Gastrocnemius medialis (tissue), 4 donors: Measurements from ENCODE around the gene ARHGEF11. TPM values are rescaled to one million over a fixed set of nuclear protein-coding genes. Genes with fewer than 3 reads are reported as not detected.

ENCODE experiments used
- ATAC-seq, 2 donors: fragments of 150-250 bp; one replicate each; pipeline ENCODE4 v1.9.1; 2016
- DNase-seq, 2 donors: peaks; one replicate each; pipeline ENCODE4 v3.0.0-alpha.2; 2019
- H3K27ac ChIP-seq, 4 donors: fragments of 200-600 bp; sonication (generic); 1 replicate in 1 of 4; 2 replicates in 3 of 4; pipeline ENCODE4 v1.5.1; 2016 to 2018; ENCODE audit warnings: mild to moderate bottlenecking in 2 of 4, moderate library complexity in 1 of 4
- H3K27me3 ChIP-seq, 3 donors: fragments of 200-600 bp; sonication (generic) in 2 of 3; 1 replicate in 1 of 3; 2 replicates in 2 of 3; pipeline versions ENCODE4 v1.5.1 to v1.6.0; 2016 to 2019; ENCODE audit warnings: mild to moderate bottlenecking in 1 of 3, moderate library complexity in 1 of 3
- H3K36me3 ChIP-seq, 2 donors: fragments of 200-600 bp; sonication (generic) in 1 of 2; one replicate each; pipeline ENCODE4 v1.5.1; 2017 to 2018
- H3K4me1 ChIP-seq, 2 donors: fragments of 200-600 bp; sonication (generic) in 1 of 2; one replicate each; pipeline ENCODE4 v1.5.1; 2016 to 2017; ENCODE audit warnings: mild to moderate bottlenecking in 2 of 2
- H3K4me3 ChIP-seq, 4 donors: fragments of 200-600 bp; sonication (generic) in 3 of 4; 1 replicate in 1 of 4; 2 replicates in 3 of 4; pipeline ENCODE4 v1.5.1; 2016 to 2019; ENCODE audit warnings: mild to moderate bottlenecking in 2 of 4
- H3K9me3 ChIP-seq, 3 donors: fragments of 200-600 bp; sonication (generic) in 2 of 3; 1 replicate in 1 of 3; 2 replicates in 2 of 3; pipeline ENCODE4 v1.5.1; 2016 to 2019
- CTCF ChIP-seq, 5 experiments: fragments of 450-650 bp in 3 of 5; fragments of 200-600 bp in 2 of 5; sonication (generic) in 2 of 5; IDR thresholded peaks in 4 of 5; conservative IDR thresholded peaks in 1 of 5; 1 replicate in 4 of 5; 2 replicates in 1 of 5; pipeline ENCODE4 v1.5.1; 2016 to 2019; ENCODE audit warnings: antibody characterized with exemption in 5 of 5, mild to moderate bottlenecking in 3 of 5, moderate library complexity in 3 of 5
- POLR2A ChIP-seq, 2 donors: fragments of 450-650 bp; IDR thresholded peaks; one replicate each; pipeline ENCODE4 v1.6.1; 2017; ENCODE audit warnings: antibody characterized with exemption in 2 of 2, mild to moderate bottlenecking in 2 of 2, moderate library complexity in 2 of 2
- in situ Hi-C, 4 donors: fragments of 200-750 bp; cut with MboI; loops; one replicate each; pipeline versions ENCODE4 v1.15.0 to v1.8.0; 2017; ENCODE audit warnings: low sequenced_read_pairs in 4 of 4
- intact Hi-C: fragments of 100-400 bp; cut with DNase I; formaldehyde crosslinking; loops from one replicate; pipeline ENCODE4 v1.15.1; 2023; ENCODE audit warnings: low total_unique reads
- total RNA-seq, 4 donors: library from RNA; depleted of rRNA; stranded (reverse); fragments of >200 nt; gene quantifications; one replicate each; pipeline versions ENCODE4 v1.1.0 to v1.2.3, GENCODE V29; 2016

The ARHGEF11 gene
- total RNA-seq, 4 donors from 2014 or later: 19.5 to 33.4 (median 27.7) TPM

- ATAC-seq (no peak), DNase-seq (no peak)
- peaks cover 0 to 68% of the 10 kb centered on the region in 2 donors for H3K36me3 ChIP-seq
- H3K4me3 ChIP-seq: no peak overlapping the region
- intact Hi-C loops: no loop called here
- H3K4me1 ChIP-seq: no peaks in the 10 kb centered on the region
- in situ Hi-C loops: no loop called here
- no peaks in the 10 kb centered on the region for H3K27me3 ChIP-seq
- TF ChIP-seq CTCF (IDR thresholded peaks at IDR 0.05 in 4 of 5, conservative IDR thresholded peaks at IDR 0.05 in 1 of 5) (no peak), POLR2A (IDR thresholded peaks at IDR 0.05) (no peak)
- H3K9me3 ChIP-seq: no peaks in the 10 kb centered on the region
- no peak overlapping the region for H3K27ac ChIP-seq
Measured at GRCh38 chr1:156980551-156980950, 65.0 kb downstream of the ARHGEF11 start.

GRCh38 chr1:156975084-156975483, 70.5 kb downstream of the ARHGEF11 start:
- Histone ChIP-seq H3K36me3 (peaks cover 0 to 85% of the 10 kb centered on the region in 2 donors), H3K4me1 (no peaks in the 10 kb centered on the region), H3K27ac (no peak overlapping the region), H3K4me3 (no peak overlapping the region), H3K9me3 (no peaks in the 10 kb centered on the region), H3K27me3 (no peaks in the 10 kb centered on the region)
- intact Hi-C loops (no loop called here), in situ Hi-C loops (no loop called here)
- ATAC-seq (no peak), DNase-seq (no peak)
- TF ChIP-seq CTCF (IDR thresholded peaks at IDR 0.05 in 4 of 5, conservative IDR thresholded peaks at IDR 0.05 in 1 of 5) (no peak), POLR2A (IDR thresholded peaks at IDR 0.05) (no peak)

GRCh38 chr1:156973417-156973816, 72.1 kb downstream of the ARHGEF11 start:
- in situ Hi-C loops: no loop called here
- H3K36me3 ChIP-seq: peaks cover 0 to 87% of the 10 kb centered on the region in 2 donors

GRCh38 chr1:156970017-156970416, 75.5 kb downstream of the ARHGEF11 start:
- intact Hi-C loops (no loop called here), in situ Hi-C loops (no loop called here)
- Histone ChIP-seq H3K9me3 (no peaks in the 10 kb centered on the region), H3K4me3 (no peak overlapping the region), H3K4me1 (no peaks in the 10 kb centered on the region), H3K27me3 (no peaks in the 10 kb centered on the region), H3K36me3 (peaks cover 0 to 86% of the 10 kb centered on the region in 2 donors), H3K27ac (no peak overlapping the region)
- no peak for TF ChIP-seq POLR2A (IDR thresholded peaks at IDR 0.05)
- TF ChIP-seq CTCF (IDR thresholded peaks at IDR 0.05 in 4 of 5, conservative IDR thresholded peaks at IDR 0.05 in 1 of 5): no peak
- ATAC-seq: no peak
- DNase-seq: no peak

More at GRCh38 chr1:156973417-156973816, 72.1 kb downstream of the ARHGEF11 start:
- Histone ChIP-seq H3K4me3 (no peak overlapping the region), H3K27me3 (no peaks in the 10 kb centered on the region), H3K27ac (no peak overlapping the region), H3K4me1 (no peaks in the 10 kb centered on the region), H3K9me3 (no peaks in the 10 kb centered on the region)
- no peak for TF ChIP-seq CTCF (IDR thresholded peaks at IDR 0.05 in 4 of 5, conservative IDR thresholded peaks at IDR 0.05 in 1 of 5)
- no peak for TF ChIP-seq POLR2A (IDR thresholded peaks at IDR 0.05)
- ATAC-seq: no peak
- no peak for DNase-seq
- intact Hi-C loops: no loop called here

- Histone ChIP-seq H3K27me3 (no peaks in the 10 kb centered on the region), H3K4me3 (no peak overlapping the region), H3K27ac (no peak overlapping the region), H3K36me3 (peaks cover 0 to 85% of the 10 kb centered on the region in 2 donors), H3K4me1 (no peaks in the 10 kb centered on the region), H3K9me3 (no peaks in the 10 kb centered on the region)
- in situ Hi-C loops: no loop called here
- DNase-seq (no peak), ATAC-seq (no peak)
- TF ChIP-seq POLR2A (IDR thresholded peaks at IDR 0.05) (no peak), CTCF (IDR thresholded peaks at IDR 0.05 in 4 of 5, conservative IDR thresholded peaks at IDR 0.05 in 1 of 5) (no peak)
- intact Hi-C loops: no loop called here
Measured at GRCh38 chr1:156969496-156969895, 76.0 kb downstream of the ARHGEF11 start.
